Esophagus squamous epithelium (tissue), 5 donors: ENCODE results near the gene WDR5B. TPM values are rescaled to one million over a fixed set of nuclear protein-coding genes. Genes with fewer than 3 reads are reported as not detected.

Source experiments
- DNase-seq: peaks from one replicate; lab custom pipeline; 2025; lab: John Stamatoyannopoulos, UW
- H3K27ac ChIP-seq, 4 donors: fragments of 200-600 bp; sonication (generic); one replicate each; pipeline ENCODE4 v1.5.1; 2016 to 2019; ENCODE audit warnings: mild to moderate bottlenecking in 1 of 4
- H3K27me3 ChIP-seq, 4 donors: fragments of 200-600 bp; sonication (generic); 1 replicate in 3 of 4; 2 replicates in 1 of 4; pipeline versions ENCODE4 v1.5.1 to v1.6.0; 2017 to 2021; ENCODE audit warnings: antibody characterized with exemption in 1 of 4
- H3K36me3 ChIP-seq, 3 donors: fragments of 200-600 bp; sonication (generic); one replicate each; pipeline ENCODE4 v1.5.1; 2016 to 2019
- H3K4me1 ChIP-seq, 3 donors: fragments of 200-600 bp; sonication (generic); one replicate each; pipeline ENCODE4 v1.5.1; 2017 to 2019
- H3K4me3 ChIP-seq, 4 donors: fragments of 200-600 bp; sonication (generic); 1 replicate in 3 of 4; 2 replicates in 1 of 4; pipeline ENCODE4 v1.5.1; 2016 to 2019; ENCODE audit warnings: mild to moderate bottlenecking in 2 of 4, moderate library complexity in 1 of 4
- H3K9me3 ChIP-seq, 3 donors: fragments of 200-600 bp; sonication (generic); one replicate each; pipeline ENCODE4 v1.5.1; 2016 to 2019
- POLR2A ChIP-seq, 4 donors: fragments of 450-650 bp; IDR thresholded peaks; one replicate each; pipeline ENCODE4 v1.6.1; 2017; ENCODE audit warnings: antibody characterized with exemption in 4 of 4, mild to moderate bottlenecking in 4 of 4, moderate library complexity in 3 of 4
- WGBS, 2 donors: methylation state at CpG; one replicate each; pipeline ENCODE4 v1.1.5; 2018; 5-methylcytosine and 5-hydroxymethylcytosine counted together
- intact Hi-C: fragments of 100-400 bp; cut with DNase I; formaldehyde crosslinking; loops from one replicate; pipeline ENCODE4 v1.15.0; 2022
- small RNA-seq, 4 donors: library from RNA; depleted of rRNA; stranded (forward); fragments of <200 nt; gene quantifications; one replicate each; pipeline ENCODE3, GENCODE V24; 2016
- total RNA-seq, 4 donors: library from RNA; depleted of rRNA; stranded (reverse); fragments of >200 nt; gene quantifications; one replicate each; pipeline ENCODE4 v1.1.0, GENCODE V29; 2016
- TF ChIP-seq, protein P1 (sequence below), 6 experiments: fragments of 450-650 bp in 4 of 6; fragments of 200-600 bp in 2 of 6; sonication (generic) in 2 of 6; IDR thresholded peaks; one replicate each; pipeline ENCODE4 v1.5.1; 2016 to 2019; ENCODE audit warnings: antibody characterized with exemption in 6 of 6, mild to moderate bottlenecking in 4 of 6, moderate library complexity in 4 of 6
- donor health status: DM: yes; HTN: yes; CAD: no.

Gene WDR5B
- total RNA-seq, 4 donors from 2014 or later: 0.57 to 4.6 (median 2.1) TPM

DNA sequence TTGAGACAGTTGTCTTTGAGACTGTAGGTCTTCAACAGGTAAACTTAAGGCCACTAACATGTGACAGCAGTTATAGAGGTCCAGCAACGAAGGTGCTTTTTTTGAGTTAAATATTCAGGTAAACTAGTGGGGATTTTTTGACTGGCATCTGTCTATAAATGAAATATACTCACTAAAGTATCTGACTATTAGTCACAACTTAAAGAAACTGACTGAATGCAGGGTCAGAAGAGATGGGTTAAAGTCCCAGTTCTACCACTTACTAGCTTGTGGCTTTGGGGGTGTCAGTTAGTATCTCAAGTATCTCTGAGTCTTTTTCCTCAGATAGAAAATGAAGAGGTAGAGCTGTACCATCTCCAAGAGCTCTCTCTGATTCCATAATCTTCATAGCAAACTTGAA is 50.8 kb downstream of the WDR5B start:
- TF ChIP-seq, protein P1, sequence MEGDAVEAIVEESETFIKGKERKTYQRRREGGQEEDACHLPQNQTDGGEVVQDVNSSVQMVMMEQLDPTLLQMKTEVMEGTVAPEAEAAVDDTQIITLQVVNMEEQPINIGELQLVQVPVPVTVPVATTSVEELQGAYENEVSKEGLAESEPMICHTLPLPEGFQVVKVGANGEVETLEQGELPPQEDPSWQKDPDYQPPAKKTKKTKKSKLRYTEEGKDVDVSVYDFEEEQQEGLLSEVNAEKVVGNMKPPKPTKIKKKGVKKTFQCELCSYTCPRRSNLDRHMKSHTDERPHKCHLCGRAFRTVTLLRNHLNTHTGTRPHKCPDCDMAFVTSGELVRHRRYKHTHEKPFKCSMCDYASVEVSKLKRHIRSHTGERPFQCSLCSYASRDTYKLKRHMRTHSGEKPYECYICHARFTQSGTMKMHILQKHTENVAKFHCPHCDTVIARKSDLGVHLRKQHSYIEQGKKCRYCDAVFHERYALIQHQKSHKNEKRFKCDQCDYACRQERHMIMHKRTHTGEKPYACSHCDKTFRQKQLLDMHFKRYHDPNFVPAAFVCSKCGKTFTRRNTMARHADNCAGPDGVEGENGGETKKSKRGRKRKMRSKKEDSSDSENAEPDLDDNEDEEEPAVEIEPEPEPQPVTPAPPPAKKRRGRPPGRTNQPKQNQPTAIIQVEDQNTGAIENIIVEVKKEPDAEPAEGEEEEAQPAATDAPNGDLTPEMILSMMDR (IDR thresholded peaks at IDR 0.05): no peak
- TF ChIP-seq POLR2A (IDR thresholded peaks at IDR 0.05): no peak
- Histone ChIP-seq H3K4me1 (peaks cover 0 to 59% (median 5%) of the 10 kb centered on the region in 3 donors), H3K36me3 (peaks cover 0 to 90% (median 4%) of the 10 kb centered on the region in 3 donors), H3K9me3 (no peaks in the 10 kb centered on the region), H3K27me3 (no peaks in the 10 kb centered on the region), H3K27ac (peak overlapping the region; percentile 42 to 85 (median 78)), H3K4me3 (no peak overlapping the region)
- intact Hi-C loops: no loop called here
- DNase-seq: no peak
- 93 to 94% methylated on average over 1 of the region's 1 CpG for WGBS, 2 donors

DNA sequence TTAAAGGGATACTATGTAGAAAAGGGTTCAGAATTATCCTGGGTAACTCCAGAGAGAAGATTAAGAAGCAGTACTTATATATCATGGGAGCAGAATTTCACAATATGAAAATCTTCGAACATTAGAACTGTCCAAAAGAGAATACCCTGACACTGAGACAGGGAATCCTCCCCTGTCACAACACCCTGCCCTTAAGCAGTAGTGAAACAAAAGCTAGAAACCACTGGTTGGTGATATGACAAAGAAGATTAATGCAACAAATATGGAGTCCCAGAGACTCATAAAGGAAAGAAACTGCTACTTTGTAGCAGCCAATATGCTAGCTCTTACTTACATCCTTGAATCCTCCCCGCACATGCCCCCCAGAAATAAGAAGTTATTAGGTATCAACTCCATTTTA is 51.4 kb downstream of the WDR5B start:
- no peak for DNase-seq
- H3K27ac ChIP-seq: peak overlapping the region; percentile 42 to 85 (median 78)
- intact Hi-C loops: no loop called here
- 23 to 77% methylated on average over 2 of the region's 2 CpGs for WGBS, 2 donors
- H3K4me1 ChIP-seq: peaks cover 0 to 59% (median 5%) of the 10 kb centered on the region in 3 donors
- no peaks in the 10 kb centered on the region for H3K27me3 ChIP-seq
- H3K36me3 ChIP-seq: peaks cover 0 to 84% (median 4%) of the 10 kb centered on the region in 3 donors
- H3K9me3 ChIP-seq: no peaks in the 10 kb centered on the region
- TF ChIP-seq, protein P1 (IDR thresholded peaks at IDR 0.05): no peak
- no peak for TF ChIP-seq POLR2A (IDR thresholded peaks at IDR 0.05)
- H3K4me3 ChIP-seq: no peak overlapping the region

Small RNA genes lying within 50 kb of the gene (small RNA-seq; reads per million reads assigned to genes)
- 0 reads per million in 4 donors for gene AC083798.1

Other genes with a start within 250 kb of the WDR5B start
- gene CASR, start 232.4 kb downstream of the WDR5B start, total RNA-seq: under 1 TPM in 1 of 4 donors, not detected in 3; 0.19 TPM
- gene CSTA, start 90.8 kb downstream of the WDR5B start, total RNA-seq: 1,000 to 10,000 TPM; 1,851 to 3,432 (median 2,556) TPM
- gene MIX23, start 32.8 kb downstream of the WDR5B start, total RNA-seq: 10 to 100 TPM; 11.8 to 30.6 (median 24.2) TPM
- gene FAM162A, start 31.9 kb downstream of the WDR5B start, total RNA-seq: 10 to 100 TPM; 48.0 to 74.5 (median 61.1) TPM
- 10 to 100 TPM; 30.0 to 38.1 (median 34.5) TPM for gene KPNA1, start 98.9 kb upstream of the WDR5B start, total RNA-seq
- 10 to 100 TPM; 16.6 to 50.0 (median 19.9) TPM for gene PARP9, start 148.2 kb upstream of the WDR5B start, total RNA-seq
- 10 to 100 TPM; 17.8 to 25.8 (median 19.9) TPM for gene DTX3L, start 148.3 kb upstream of the WDR5B start, total RNA-seq
- 1 to 10 TPM in 1 of 4 donors, under 1 TPM in 3; 0.08 to 2.3 (median 0.42) TPM for gene PARP15, start 161.6 kb upstream of the WDR5B start, total RNA-seq